Testis (tissue), 2 donors: ENCODE measurements around the gene ADAMTSL1.

ENCODE experiments used
- POLR2A ChIP-seq: fragments of 450-650 bp; IDR thresholded peaks from one replicate; pipeline ENCODE4 v1.6.1; 2017; ENCODE audit warnings: antibody characterized with exemption, mild to moderate bottlenecking, moderate library complexity
- TF ChIP-seq, protein P1 (sequence below), 3 experiments: fragments of 450-650 bp in 2 of 3; fragments of 200-600 bp in 1 of 3; sonication (generic) in 1 of 3; IDR thresholded peaks; one replicate each; pipeline ENCODE4 v1.5.1; 2016 to 2019; ENCODE audit warnings: antibody characterized with exemption in 3 of 3, mild to moderate bottlenecking in 2 of 3, moderate library complexity in 1 of 3

- TF ChIP-seq, protein P1, sequence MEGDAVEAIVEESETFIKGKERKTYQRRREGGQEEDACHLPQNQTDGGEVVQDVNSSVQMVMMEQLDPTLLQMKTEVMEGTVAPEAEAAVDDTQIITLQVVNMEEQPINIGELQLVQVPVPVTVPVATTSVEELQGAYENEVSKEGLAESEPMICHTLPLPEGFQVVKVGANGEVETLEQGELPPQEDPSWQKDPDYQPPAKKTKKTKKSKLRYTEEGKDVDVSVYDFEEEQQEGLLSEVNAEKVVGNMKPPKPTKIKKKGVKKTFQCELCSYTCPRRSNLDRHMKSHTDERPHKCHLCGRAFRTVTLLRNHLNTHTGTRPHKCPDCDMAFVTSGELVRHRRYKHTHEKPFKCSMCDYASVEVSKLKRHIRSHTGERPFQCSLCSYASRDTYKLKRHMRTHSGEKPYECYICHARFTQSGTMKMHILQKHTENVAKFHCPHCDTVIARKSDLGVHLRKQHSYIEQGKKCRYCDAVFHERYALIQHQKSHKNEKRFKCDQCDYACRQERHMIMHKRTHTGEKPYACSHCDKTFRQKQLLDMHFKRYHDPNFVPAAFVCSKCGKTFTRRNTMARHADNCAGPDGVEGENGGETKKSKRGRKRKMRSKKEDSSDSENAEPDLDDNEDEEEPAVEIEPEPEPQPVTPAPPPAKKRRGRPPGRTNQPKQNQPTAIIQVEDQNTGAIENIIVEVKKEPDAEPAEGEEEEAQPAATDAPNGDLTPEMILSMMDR (IDR thresholded peaks at IDR 0.05): no peak
- no peak for TF ChIP-seq POLR2A
Measured at GRCh38 chr9:18759827-18760226, 285.9 kb downstream of the ADAMTSL1 start.
